ENCODE results near the gene IPO7.
"Not testable (repeated sequence)": the region's sequence is repeated elsewhere in the genome, so short reads cannot be mapped to it uniquely, and the experiment has no call there.

IPO7 gene

GRCh38 chr11:9384535-9385326 lies at the start of gene IPO7:
Gene IPO7 (plus strand): TSS chr11:9384652. CDS start chr11:9384764, 112 bp downstream.
- DNase-seq = peak; percentile 94

- no peak for DNase-seq
These were observed 42.7 kb upstream of the IPO7 start for GRCh38 chr11:9341638-9342178.

GRCh38 chr11:9344061-9344680 lies 40.3 kb upstream of the IPO7 start:
- DNase-seq = no peak

- peak; percentile 60 for DNase-seq
These were observed 37.4 kb upstream of the IPO7 start for GRCh38 chr11:9347100-9347499.

- DNase-seq = not testable (repeated sequence)
These were observed 36.7 kb upstream of the IPO7 start for GRCh38 chr11:9347779-9348178.

- DNase-seq = no peak
These were observed 33.1 kb upstream of the IPO7 start for GRCh38 chr11:9351321-9351881.

GRCh38 chr11:9357041-9357440 lies 27.4 kb upstream of the IPO7 start:
- no peak for DNase-seq

GRCh38 chr11:9360862-9361622 lies 23.4 kb upstream of the IPO7 start:
- not testable (repeated sequence) for DNase-seq

- DNase-seq = no peak
These were observed 22.0 kb upstream of the IPO7 start for GRCh38 chr11:9362393-9362863.

- peak; percentile 92 for DNase-seq
These were observed 20.2 kb upstream of the IPO7 start for GRCh38 chr11:9363954-9364912.

GRCh38 chr11:9367551-9367950 lies 16.9 kb upstream of the IPO7 start:
- DNase-seq = no peak

- DNase-seq = no peak
These were observed 7.4 kb upstream of the IPO7 start for GRCh38 chr11:9377036-9377435.

GRCh38 chr11:9379041-9379440 lies 5.4 kb upstream of the IPO7 start:
- no peak for DNase-seq

GRCh38 chr11:9380773-9381172 lies 3.7 kb upstream of the IPO7 start:
- DNase-seq = no peak

GRCh38 chr11:9385327-9385899 lies 961 bp downstream of the IPO7 start:
- DNase-seq = peak; percentile 58

GRCh38 chr11:9386086-9386485 lies 1.6 kb downstream of the IPO7 start:
- DNase-seq = no peak

- DNase-seq = no peak
These were observed 2.4 kb downstream of the IPO7 start for GRCh38 chr11:9386901-9387300.

GRCh38 chr11:9396310-9396709 lies 11.9 kb downstream of the IPO7 start:
- DNase-seq = no peak

- no peak for DNase-seq
These were observed 12.3 kb downstream of the IPO7 start for GRCh38 chr11:9396752-9397151.

GRCh38 chr11:9397746-9398680 lies 13.6 kb downstream of the IPO7 start:
- DNase-seq = no peak
